ENCODE results near the gene CHSY1. TPM values are rescaled to one million over a fixed set of nuclear protein-coding genes. Genes with fewer than 3 reads are reported as not detected.

Gene CHSY1
- total RNA-seq, 4 donors from 2014 or later = 13.3 to 31.6 (median 19.6) TPM

DNA sequence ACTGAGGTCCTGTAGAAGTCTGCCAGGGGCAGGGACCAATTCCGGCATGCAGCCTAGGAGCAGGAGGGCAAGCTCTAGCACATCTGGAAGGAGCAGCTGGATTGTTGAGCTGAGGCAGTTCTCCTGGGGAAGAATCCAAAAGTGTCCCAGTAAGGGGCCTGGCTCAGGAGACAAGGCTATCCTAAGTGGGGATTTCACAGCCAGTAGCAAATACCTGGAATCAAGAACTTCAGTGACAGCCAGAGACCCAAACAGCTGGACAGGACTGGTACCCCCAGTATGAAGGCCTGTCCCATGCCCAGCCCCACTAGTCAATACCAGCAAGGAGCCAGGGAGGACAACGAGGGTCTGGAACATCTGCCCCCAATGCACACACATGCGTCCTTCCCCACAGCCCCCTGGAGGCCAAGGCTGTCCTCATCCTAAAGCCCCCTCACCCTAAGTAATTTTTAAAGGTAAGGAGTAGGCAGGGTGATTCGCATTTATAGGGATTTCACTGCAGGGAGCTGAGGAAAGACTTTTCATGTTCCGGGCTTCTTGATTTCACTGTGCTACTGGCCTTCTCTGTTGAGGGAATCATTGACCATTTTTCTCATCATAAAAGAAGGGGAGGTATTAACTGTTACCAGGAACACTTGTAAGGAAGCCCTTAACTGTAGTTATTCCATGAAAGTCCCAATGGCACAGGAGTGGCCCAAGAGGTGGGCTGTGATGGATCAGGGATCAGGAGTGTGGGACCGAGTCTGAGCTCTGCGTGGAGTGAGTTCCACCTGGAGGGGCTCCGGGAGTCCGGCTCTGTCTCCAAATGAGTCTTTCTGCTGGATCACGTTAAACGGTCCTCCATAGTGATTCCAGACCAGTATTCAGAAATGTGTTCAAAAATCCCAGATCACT lies 2.6 kb upstream of the CHSY1 start:
- TF ChIP-seq CTCF (IDR thresholded peaks at IDR 0.05) (no peak), EP300 (IDR thresholded peaks at IDR 0.05) (no peak), POLR2A (IDR thresholded peaks at IDR 0.05; ENCODE audit: low read depth) (no peak), POLR2AphosphoS5 (IDR thresholded peaks at IDR 0.05) (no peak)
- 80% methylated on average over 8 of the region's 11 CpGs for WGBS

GRCh38 chr15:101252836-101253235 lies 988 bp upstream of the CHSY1 start:
- Histone ChIP-seq H3K27ac (replicated peaks in 1 of 4) (peak overlapping the region; percentile 88 to 94 (median 91)), H3K4me1 (peaks cover 23 to 41% (median 39%) of the 10 kb centered on the region in 4 donors), H3K9me3 (no peaks in the 10 kb centered on the region), H3K4me3 (peak overlapping the region; percentile 71 to 95 (median 86)), H3K27me3 (no peaks in the 10 kb centered on the region), H3K36me3 (peaks cover 0 to 6% (median 0%) of the 10 kb centered on the region in 4 donors)
- DNase-seq (ENCODE audit: extremely low spot score) = no peak
- no peak for TF ChIP-seq CTCF (IDR thresholded peaks at IDR 0.05)
- TF ChIP-seq POLR2A (IDR thresholded peaks at IDR 0.05; ENCODE audit: low read depth) = no peak
- no peak for TF ChIP-seq POLR2AphosphoS5 (IDR thresholded peaks at IDR 0.05)
- TF ChIP-seq EP300 (IDR thresholded peaks at IDR 0.05) = no peak
- intact Hi-C loops (cut with DNase I) = loop anchor here (5.0 to 10.0 kb wide), 2 partner anchors 66 to 338 kb away; partner anchors contain the start of gene LRRK1
- 52% methylated on average over 3 of the region's 3 CpGs for WGBS

More for the DNA sequence above, 2.6 kb upstream of the CHSY1 start:
- intact Hi-C loops (cut with DNase I) = loop anchor here (5.0 to 10.0 kb wide), 2 partner anchors 67 to 340 kb away; partner anchors contain the start of gene LRRK1
- Histone ChIP-seq H3K9me3 (no peaks in the 10 kb centered on the region), H3K4me3 (no peak overlapping the region), H3K36me3 (no peaks in the 10 kb centered on the region), H3K4me1 (peaks cover 22 to 29% (median 26%) of the 10 kb centered on the region in 4 donors), H3K27me3 (no peaks in the 10 kb centered on the region), H3K27ac (replicated peaks in 1 of 4) (no peak overlapping the region)
- DNase-seq (ENCODE audit: extremely low spot score) = no peak

GRCh38 chr15:101250873-101251829 lies 697 bp downstream of the CHSY1 start:
- DNase-seq (ENCODE audit: extremely low spot score) = no peak
- peak overlapping the region; percentile 88 to 94 (median 91) for H3K27ac ChIP-seq (replicated peaks in 1 of 4)
- peak overlapping the region; percentile 71 to 95 (median 86) for H3K4me3 ChIP-seq
- WGBS = under 1% methylated on average over 30 of the region's 150 CpGs
- no peaks in the 10 kb centered on the region for H3K27me3 ChIP-seq
- TF ChIP-seq POLR2AphosphoS5 (IDR thresholded peaks at IDR 0.05) (no peak), EP300 (IDR thresholded peaks at IDR 0.05) (no peak), CTCF (IDR thresholded peaks at IDR 0.05) (no peak), POLR2A (IDR thresholded peaks at IDR 0.05; ENCODE audit: low read depth) (no peak)
- H3K4me1 ChIP-seq = peaks cover 28 to 56% (median 53%) of the 10 kb centered on the region in 4 donors
- peaks cover 0 to 10% (median 0%) of the 10 kb centered on the region in 4 donors for H3K36me3 ChIP-seq
- no peaks in the 10 kb centered on the region for H3K9me3 ChIP-seq
- intact Hi-C loops (cut with DNase I) = loop anchor here (2.0 to 10.0 kb wide), 3 partner anchors 64 to 336 kb away; partner anchors contain the start of gene LRRK1

GRCh38 chr15:101250341-101250831 lies 1.5 kb downstream of the CHSY1 start:
- no peak for TF ChIP-seq CTCF (IDR thresholded peaks at IDR 0.05)
- TF ChIP-seq POLR2AphosphoS5 (IDR thresholded peaks at IDR 0.05) = peak in 1 of 2 donors; percentile 32
- 15% methylated on average over 6 of the region's 6 CpGs for WGBS
- H3K9me3 ChIP-seq = no peaks in the 10 kb centered on the region
- H3K36me3 ChIP-seq = peaks cover 0 to 10% (median 0%) of the 10 kb centered on the region in 4 donors
- H3K27ac ChIP-seq (replicated peaks in 1 of 4) = peak overlapping the region; percentile 81 to 88 (median 84)
- H3K4me1 ChIP-seq = peaks cover 28 to 64% (median 61%) of the 10 kb centered on the region in 4 donors
- H3K27me3 ChIP-seq = no peaks in the 10 kb centered on the region
- intact Hi-C loops (cut with DNase I) = loop anchor here (2.0 to 10.0 kb wide), 3 partner anchors 63 to 336 kb away; partner anchors contain the start of gene LRRK1
- no peak for DNase-seq (ENCODE audit: extremely low spot score)
- peak overlapping the region; percentile 71 to 95 (median 86) for H3K4me3 ChIP-seq
